ENCODE measurements around the gene SLC35D1. TPM values are rescaled to one million over a fixed set of nuclear protein-coding genes. Genes with fewer than 3 reads are reported as not detected.

Gene SLC35D1
- total RNA-seq, 2 experiments from 2014 or later, result 10.8 to 13.1 TPM

DNA sequence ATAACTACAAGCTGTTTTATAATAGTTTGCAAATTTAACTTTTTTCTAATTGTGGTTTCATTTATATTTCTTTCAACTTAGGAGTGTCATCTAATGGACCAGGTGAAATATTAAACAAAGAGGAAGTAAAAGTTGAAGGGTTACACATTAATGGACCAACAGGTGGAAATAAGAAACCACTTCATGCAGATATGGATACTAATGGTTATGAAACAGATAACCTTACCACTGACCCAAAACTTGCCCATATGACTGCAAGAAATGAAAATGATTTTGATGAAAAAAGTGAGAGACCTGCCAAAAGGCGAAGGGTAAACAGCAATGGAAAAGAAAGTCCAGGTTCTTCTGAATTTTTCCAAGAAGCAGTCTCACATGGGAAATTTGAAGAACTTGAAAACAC is 69.5 kb downstream of the SLC35D1 start:
- Histone ChIP-seq H3K27ac (ENCODE audit: low read depth, low read length, poor library complexity, severe bottlenecking) (peak overlapping the region; percentile 84), H3K9me3 (ENCODE audit: low read length) (no peaks in the 10 kb centered on the region; the same call in 1 of the 2 replicates), H4K20me1 (ENCODE audit: insufficient read depth, low read length) (no peaks in the 10 kb centered on the region), H3K79me2 (ENCODE audit: insufficient read depth, low read depth, low read length) (peaks cover 18% of the 10 kb centered on the region; the same call in 1 of the 2 replicates), H3K4me2 (ENCODE audit: low read length) (peak overlapping the region; percentile 61), H3K9me2 (ENCODE audit: insufficient read depth, low read length) (no peaks in the 10 kb centered on the region), H3K4me1 (ENCODE audit: insufficient read depth, low read length, poor library complexity, severe bottlenecking) (peaks cover 53% of the 10 kb centered on the region), H3K36me3 (ENCODE audit: insufficient read depth, low read length) (peaks cover 99% of the 10 kb centered on the region), H3K4me3 (ENCODE audit: low read depth, low read length, poor library complexity, severe bottlenecking) (peak overlapping the region; percentile 7), H2AFZ (ENCODE audit: low read length) (no peak overlapping the region)
- CTCF ChIA-PET (ENCODE audit: unreplicated experiment), result no interaction called here
- intact Hi-C loops (cut with micrococcal nuclease; ENCODE audit: unreplicated experiment), result loop anchor here (1.0 to 5.0 kb wide), 2 partner anchors 52 to 219 kb away; no protein-coding TSS in a partner anchor
- TF ChIP-seq, protein P1, sequence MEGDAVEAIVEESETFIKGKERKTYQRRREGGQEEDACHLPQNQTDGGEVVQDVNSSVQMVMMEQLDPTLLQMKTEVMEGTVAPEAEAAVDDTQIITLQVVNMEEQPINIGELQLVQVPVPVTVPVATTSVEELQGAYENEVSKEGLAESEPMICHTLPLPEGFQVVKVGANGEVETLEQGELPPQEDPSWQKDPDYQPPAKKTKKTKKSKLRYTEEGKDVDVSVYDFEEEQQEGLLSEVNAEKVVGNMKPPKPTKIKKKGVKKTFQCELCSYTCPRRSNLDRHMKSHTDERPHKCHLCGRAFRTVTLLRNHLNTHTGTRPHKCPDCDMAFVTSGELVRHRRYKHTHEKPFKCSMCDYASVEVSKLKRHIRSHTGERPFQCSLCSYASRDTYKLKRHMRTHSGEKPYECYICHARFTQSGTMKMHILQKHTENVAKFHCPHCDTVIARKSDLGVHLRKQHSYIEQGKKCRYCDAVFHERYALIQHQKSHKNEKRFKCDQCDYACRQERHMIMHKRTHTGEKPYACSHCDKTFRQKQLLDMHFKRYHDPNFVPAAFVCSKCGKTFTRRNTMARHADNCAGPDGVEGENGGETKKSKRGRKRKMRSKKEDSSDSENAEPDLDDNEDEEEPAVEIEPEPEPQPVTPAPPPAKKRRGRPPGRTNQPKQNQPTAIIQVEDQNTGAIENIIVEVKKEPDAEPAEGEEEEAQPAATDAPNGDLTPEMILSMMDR (conservative IDR thresholded peaks at IDR 0.05; ENCODE audit: low read length), result no peak
- no peak for TF ChIP-seq EZH2phosphoT487 (IDR thresholded peaks at IDR 0.05; ENCODE audit: borderline replicate concordance, low read depth, low read length)
- BruUV-seq (replicated peaks), result no TSS peak
- DNase-seq (ENCODE audit: low spot score), result peak; percentile 57
- POLR2A ChIA-PET, result interaction anchor here (0.6 to 1.0 kb wide), 3 partner anchors 22 to 218 kb away, joined by 3 to 4 read pairs (median 3); no protein-coding TSS in a partner anchor

DNA sequence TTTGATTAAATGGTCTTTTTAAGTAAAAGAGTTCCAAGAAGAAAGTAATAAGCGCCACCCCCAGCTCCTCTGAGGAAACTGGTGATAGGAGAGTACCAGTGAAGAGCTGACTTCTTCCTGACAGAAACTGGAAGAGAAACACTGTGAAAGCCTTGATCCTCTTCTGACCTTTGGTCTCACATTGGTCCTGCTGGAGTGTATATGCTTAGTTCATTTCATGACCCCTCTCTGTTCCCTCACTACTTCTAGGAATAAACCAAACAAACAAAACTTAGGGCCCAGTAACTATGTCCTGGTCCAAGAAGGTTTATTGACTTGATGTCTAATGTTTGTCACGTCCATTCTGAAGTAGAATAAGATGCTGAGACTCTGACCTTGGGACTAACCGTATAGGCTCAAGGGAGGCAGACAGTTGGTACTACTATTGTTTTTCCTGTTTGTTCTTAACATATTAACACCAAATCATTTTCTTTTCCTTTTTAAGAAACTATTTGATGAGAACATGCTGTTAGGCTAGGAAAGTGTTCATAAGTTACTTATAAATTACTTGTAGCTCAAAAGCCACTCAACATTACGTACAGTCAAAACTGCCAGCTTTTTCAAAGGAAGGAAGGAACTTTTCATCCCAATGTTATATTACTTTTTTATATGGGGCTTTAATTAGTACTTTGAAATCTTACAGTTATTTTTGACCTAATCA is 71.2 kb downstream of the SLC35D1 start:
- Histone ChIP-seq H3K4me1 (ENCODE audit: insufficient read depth, low read length, poor library complexity, severe bottlenecking) (peaks cover 53% of the 10 kb centered on the region), H3K9me2 (ENCODE audit: insufficient read depth, low read length) (no peaks in the 10 kb centered on the region), H3K9me3 (ENCODE audit: low read length) (no peaks in the 10 kb centered on the region; the same call in 1 of the 2 replicates), H3K36me3 (ENCODE audit: insufficient read depth, low read length) (peaks cover 99% of the 10 kb centered on the region), H2AFZ (ENCODE audit: low read length) (no peak overlapping the region), H3K4me2 (ENCODE audit: low read length) (no peak overlapping the region), H3K79me2 (ENCODE audit: insufficient read depth, low read depth, low read length) (peaks cover 18% of the 10 kb centered on the region; the same call in 1 of the 2 replicates), H3K4me3 (ENCODE audit: low read depth, low read length, poor library complexity, severe bottlenecking) (no peak overlapping the region), H4K20me1 (ENCODE audit: insufficient read depth, low read length) (no peaks in the 10 kb centered on the region), H3K27ac (ENCODE audit: low read depth, low read length, poor library complexity, severe bottlenecking) (peak overlapping the region; percentile 41)
- no peak for TF ChIP-seq EZH2phosphoT487 (IDR thresholded peaks at IDR 0.05; ENCODE audit: borderline replicate concordance, low read depth, low read length)
- TF ChIP-seq, protein P1 (conservative IDR thresholded peaks at IDR 0.05; ENCODE audit: low read length), result no peak
- intact Hi-C loops (cut with micrococcal nuclease; ENCODE audit: unreplicated experiment), result loop anchor here (5.0 kb wide), 1 partner anchor 50 kb away; no protein-coding TSS in a partner anchor
- DNase-seq (ENCODE audit: low spot score), result no peak
- POLR2A ChIA-PET, result interaction anchor here (1.0 to 1.2 kb wide), 2 partner anchors 10 to 167 kb away, joined by 3 to 6 read pairs; no protein-coding TSS in a partner anchor
- BruUV-seq (replicated peaks), result no TSS peak
- CTCF ChIA-PET (ENCODE audit: unreplicated experiment), result no interaction called here
